NCI-H1694 (cell line): ENCODE results near the gene RPRD1B.

ENCODE experiments used
- DNase-seq: peaks from one replicate; lab custom pipeline; 2025; lab: John Stamatoyannopoulos, UW

The RPRD1B gene

DNA sequence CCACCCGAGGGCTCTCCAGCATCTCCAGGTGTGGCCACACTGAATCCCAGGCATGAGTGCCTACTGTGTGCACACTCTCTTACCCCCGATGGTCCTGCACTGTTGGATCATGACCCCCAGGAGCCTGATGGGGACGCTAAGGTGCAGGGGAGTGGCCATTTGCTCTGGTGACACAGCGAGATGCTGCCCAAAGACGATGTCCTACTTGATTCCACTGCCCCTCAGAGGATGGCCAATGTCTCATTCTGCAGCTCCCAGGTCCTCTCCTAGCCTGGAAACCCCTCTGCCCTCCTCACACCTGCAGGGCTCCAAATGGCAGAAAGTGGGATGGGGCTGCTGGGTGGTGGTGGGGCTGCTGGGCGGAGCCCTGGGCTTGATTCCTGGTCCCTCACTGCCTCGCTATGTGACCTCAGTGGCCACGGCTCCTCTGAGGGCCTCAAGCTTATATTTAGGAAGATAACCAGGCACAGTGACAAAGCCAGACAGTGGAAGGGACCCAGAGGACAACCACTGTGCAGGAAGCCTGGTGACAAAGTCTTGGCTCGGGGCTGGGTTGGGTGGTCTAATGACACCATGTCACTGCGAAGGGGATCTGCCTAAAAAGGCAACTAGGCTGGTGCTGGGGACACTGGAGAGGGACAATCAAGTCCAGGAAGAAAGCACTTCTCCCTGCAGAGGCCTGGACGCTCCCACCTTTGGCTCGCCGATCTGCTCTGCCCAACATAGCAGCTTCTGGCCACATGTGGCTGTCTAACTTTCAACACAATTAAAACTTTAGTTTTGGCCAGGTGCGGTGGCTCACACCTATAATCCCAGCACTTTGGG is 103.1 kb downstream of the RPRD1B start:
- DNase-seq: no peak

DNA sequence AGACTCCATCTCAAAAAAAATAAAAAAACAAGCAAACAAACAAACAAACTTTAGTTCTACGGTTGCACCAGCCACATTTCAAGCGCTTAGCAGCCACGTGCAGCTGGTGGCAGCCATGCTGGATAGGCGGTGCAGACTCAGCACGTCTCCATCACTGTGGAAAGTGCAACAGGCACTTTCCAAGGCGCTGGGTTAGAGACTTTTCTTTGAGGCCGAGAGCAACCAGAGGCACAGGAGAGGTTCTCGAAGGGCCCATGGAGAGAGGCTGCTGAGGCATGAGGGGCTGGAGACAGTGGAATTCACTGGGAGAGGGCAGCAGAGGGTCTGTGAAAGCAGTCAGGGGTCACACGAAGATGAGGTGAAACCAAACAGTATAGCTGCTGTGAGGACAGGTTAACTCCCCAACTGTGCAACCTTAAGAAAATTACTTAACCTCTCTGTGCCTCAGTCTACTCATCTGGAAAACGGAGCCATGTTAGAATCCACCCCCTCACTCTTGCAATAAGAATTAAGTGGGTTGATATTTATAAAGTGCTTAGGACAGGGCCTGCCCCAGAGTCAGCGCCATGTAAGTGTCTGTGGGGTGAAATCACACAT is 104.0 kb downstream of the RPRD1B start:
- DNase-seq: no peak

DNA sequence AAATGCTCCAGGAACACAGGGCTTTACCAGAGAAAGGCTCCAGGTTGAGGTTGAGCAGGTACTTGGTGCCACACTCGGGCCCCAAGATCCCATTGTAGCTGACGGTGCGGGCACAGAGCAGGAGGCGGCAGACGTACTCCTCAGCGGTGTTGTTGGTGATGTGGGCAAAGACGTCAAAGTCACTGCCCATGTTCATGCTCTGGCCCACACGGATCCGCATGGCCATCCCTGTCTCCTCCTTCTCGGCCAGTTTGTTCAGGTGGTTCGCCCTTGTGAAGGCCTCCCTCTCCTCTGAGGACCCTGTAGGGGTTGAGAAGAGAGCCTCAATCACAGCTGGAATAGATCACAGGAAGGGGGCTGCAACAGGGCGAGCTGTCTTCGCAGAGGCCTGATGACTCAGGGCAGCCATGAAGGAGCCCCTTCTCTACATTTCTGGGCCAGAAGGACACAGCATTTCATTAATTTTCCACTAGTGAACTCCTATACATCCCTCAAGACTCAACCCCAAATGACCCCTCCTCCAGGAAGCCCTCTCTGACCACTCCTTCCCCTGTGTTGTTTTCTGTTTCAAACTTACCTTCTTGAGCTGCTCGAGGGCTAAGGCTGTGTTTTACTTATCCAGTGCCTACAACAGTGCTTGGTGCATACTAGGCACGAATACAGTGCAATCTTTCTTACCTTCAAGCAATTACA is 104.7 kb downstream of the RPRD1B start:
- no peak for DNase-seq

DNA sequence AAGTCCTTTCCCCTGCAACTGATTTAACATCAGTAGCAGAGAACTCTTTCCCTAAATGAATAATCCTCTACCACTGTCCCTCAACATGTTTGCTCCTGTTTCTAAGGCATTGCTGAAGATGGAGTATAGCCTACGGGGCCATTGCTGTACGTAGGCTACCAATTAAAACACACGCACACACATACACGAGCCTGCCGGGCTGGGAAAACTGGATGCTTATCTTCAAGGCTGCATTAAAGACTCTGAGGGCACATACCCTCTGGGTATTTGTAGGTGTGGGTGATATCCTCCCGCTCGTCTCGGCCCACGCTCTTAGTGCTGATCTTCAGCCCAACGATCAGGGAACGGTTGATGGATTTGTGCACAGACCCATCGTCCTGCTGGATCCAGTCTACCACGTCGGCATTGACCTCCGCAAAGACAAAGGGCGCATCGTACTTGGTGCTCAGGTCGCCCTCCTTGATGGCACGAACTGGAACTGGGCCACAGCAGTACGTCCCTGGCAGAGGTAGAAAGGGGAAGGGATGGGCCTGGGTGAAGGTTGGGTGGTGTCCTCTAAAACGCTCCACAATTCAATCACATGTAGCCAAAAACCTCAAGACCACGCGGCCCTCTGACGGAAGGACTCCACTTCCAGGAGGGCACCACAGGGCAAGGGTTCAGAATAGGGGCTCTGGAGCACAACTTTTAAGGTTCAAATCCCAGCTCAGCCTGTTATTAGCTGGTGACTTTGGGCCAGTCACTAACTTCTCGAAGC is 105.8 kb downstream of the RPRD1B start:
- no peak for DNase-seq

DNA sequence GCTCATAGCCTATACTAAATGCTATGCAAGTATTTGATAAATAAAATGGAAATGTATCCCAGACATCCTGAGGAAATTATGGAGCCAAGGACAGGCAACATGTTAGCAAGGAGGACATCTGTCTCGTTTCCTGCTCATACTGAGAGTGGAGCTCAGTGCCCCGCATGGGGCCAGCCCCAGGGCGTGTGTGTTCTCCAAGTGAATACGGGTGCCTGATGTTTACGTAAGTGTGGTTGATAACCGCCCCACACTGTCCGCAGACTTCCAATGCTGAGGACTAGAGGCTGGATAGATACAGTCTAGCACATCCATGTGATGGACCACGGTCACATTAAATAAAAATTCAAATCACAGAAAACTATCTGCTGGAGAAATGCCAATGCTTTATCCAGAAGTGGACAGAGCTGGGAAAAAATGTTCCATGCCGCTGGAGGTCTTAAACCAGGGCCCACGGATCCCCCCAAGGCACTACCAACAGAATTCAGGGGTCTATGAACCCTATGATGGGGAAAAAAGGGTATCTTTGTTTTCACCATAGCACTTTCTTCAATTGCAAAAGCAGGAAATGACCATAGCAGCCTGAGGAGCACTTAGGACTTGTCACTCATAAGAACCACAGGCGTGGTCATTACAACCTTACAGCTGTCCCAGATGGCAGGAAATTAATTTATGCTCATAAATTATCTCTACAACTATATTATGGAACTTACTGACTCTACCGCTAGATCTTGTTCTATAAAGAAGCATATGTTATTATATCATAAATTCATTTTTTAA is 106.6 kb downstream of the RPRD1B start:
- DNase-seq: no peak

DNA sequence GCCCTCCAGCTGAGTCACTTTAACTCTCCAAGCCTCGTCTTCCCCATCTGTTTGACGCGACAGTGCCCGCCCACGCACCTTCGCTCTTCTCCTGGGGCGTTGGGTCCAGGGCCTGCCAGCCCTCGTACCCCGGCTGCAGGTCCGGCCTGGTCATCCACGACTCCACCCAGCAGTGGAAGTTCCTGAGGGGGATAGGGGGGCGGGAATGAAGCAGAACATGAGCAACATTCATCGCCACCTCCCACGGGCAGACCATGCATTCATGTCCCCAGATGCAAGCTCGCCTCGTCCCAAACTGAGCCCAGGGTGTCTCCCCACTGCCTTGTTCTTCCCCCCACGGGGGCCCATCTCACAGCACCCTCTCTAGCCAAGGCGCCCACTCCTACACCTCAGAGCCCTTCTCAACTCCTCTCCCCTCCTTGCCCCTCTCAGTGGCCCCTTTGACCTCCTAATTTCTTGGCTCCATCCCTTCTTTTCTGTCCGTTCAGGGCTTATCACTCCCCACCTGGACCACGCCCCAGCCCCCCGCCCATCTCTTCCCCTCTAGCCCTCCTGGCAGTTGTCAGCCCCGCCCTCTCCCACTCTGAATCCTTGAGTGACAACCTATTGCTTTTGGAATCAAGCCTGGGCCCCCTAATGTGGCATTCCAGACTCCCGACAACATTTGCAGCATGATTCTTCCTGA is 107.8 kb downstream of the RPRD1B start:
- no peak for DNase-seq
